Germinal center (tissue), 1 donor: ENCODE measurements around the gene TNFSF9.
"Not testable (repeated sequence)": the region's sequence is repeated elsewhere in the genome, so short reads cannot be mapped to it uniquely, and the experiment has no call there.

Experiments
- DNase-seq: peaks from one replicate; pipeline ENCODE4 v3.0.0; 2012; ENCODE audit warnings: mixed read lengths, low spot score

The TNFSF9 gene

DNA sequence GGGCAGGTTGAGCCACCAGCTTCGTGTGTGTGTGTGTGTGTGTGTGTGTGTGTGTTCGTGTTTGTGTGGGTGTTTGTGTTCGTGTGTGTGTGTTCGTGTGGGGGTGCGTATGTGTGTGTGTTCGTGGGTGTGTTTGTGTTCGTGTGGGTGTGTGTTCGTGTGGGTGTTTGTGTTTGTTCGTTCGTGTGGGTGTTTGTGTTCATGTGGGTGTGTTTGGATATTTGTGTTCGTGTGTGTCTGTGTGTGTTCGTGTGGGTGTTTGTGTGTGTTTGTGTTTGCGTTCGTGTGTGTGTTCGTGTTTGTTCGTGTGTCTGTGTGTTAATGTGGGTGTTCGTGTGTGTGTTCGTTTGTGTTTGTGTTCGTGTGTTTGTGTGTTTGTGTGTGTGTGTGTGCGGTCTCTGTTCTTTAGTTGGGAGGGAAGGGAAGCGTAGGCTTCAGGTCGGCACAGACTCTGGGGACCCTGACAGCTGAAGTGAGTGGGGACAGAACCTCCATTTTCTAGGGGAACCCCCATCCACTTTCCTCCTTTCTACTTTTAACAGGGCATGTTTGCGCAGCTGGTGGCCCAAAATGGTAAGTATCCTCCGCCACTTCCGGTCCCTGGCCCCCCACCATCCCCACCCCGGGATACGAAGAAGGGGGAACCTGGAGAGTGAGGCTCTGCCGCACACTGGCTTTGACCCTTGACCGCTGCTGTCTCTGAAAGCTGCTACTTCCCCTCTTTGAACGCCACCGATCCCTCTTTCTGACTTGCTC, 1.6 kb downstream of the TNFSF9 start:
- peak; percentile 53 for DNase-seq

DNA sequence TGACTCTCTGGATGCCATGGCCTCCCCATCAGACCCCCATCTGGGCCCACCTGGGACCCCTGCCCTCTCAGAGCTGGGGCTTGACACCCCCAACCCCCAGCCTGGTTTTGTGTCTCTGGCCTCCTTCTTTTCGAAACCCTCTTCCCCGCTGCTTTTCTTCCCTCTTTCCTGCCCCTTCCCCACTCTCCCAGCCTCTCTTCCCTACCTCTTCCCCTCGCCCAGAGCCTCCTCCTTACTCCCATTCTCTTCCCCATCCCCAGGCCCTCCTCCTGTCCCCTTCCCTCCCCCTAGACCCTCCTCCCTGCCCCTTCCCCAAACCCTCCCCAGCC, 2.1 kb downstream of the TNFSF9 start:
- no peak for DNase-seq

DNA sequence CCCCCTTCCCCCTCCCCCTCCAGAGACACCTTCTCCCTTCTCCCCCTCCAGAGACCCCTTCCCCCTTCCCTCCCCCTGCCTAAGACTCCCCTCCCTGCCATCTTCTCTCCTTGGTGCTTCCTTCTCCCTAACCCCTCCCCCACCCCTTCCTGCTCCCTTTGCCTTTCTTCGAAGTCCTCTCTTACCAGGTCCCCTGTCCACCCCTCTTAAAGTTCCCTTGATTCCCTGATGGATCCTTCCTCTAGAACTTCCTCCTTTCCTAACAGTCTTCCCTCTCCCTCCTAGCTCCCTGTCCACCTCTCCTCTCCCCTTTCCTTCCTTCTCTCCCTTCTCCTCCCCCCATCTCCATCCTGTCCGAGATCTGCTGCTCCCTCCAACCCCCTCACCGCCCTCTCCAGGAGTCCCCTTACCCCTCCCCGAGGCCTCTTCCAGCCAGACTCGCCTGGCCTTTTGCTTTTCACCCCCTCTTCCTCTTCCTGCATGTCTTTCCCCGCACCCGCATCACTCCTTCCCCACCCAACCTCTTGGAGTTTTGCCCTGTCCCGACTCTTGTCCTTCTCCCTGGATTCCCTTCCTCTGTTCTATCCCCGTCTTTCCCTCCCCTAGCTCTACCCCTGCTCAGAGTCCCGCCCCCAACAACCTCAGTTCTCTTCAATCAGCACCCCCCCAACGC, 3.1 kb downstream of the TNFSF9 start:
- no peak for DNase-seq

DNA sequence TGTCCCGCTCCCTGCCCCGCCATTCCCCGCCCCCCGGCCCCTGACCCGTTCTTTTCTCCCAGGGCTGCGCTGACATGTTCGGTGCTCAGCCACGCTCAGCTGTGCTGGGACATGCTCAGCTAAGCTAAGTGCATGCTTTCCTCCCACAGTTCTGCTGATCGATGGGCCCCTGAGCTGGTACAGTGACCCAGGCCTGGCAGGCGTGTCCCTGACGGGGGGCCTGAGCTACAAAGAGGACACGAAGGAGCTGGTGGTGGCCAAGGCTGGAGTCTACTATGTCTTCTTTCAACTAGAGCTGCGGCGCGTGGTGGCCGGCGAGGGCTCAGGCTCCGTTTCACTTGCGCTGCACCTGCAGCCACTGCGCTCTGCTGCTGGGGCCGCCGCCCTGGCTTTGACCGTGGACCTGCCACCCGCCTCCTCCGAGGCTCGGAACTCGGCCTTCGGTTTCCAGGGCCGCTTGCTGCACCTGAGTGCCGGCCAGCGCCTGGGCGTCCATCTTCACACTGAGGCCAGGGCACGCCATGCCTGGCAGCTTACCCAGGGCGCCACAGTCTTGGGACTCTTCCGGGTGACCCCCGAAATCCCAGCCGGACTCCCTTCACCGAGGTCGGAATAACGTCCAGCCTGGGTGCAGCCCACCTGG, 3.7 kb downstream of the TNFSF9 start:
- DNase-seq: no peak

DNA sequence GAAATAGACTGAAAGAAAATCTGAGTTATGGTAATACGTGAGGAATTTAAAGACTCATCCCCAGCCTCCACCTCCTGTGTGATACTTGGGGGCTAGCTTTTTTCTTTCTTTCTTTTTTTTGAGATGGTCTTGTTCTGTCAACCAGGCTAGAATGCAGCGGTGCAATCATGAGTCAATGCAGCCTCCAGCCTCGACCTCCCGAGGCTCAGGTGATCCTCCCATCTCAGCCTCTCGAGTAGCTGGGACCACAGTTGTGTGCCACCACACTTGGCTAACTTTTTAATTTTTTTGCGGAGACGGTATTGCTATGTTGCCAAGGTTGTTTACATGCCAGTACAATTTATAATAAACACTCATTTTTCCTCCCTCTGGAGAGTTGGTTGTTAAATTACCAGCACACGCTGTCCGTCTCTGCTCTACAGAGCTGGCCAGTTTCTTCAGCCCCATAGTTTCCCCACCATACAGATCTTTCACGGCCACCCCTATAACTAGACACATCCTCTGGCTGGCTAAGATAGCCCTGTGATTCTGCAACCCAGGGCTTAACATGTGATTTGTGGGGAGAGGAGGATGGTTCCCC, 4.8 kb downstream of the TNFSF9 start:
- no peak for DNase-seq

DNA sequence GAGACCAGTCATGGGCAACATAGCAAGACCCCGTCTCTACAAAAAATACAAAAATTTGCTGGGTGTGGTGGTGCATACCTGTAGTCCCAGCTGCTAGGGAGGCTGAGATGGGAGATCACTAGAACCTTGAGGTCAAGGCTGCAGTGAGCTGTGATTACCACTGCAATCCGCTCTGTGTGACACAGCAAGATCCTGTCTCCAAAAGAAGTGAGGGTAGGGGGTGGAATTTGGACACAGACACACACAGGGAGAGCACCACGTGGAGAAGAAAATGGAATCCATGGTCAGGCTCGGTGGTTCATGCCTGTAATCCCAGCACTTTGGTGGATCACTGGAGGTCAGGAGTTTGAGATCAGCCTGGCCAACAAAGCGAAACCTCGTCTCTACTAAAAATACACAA, 8.7 kb downstream of the TNFSF9 start:
- DNase-seq: no peak

DNA sequence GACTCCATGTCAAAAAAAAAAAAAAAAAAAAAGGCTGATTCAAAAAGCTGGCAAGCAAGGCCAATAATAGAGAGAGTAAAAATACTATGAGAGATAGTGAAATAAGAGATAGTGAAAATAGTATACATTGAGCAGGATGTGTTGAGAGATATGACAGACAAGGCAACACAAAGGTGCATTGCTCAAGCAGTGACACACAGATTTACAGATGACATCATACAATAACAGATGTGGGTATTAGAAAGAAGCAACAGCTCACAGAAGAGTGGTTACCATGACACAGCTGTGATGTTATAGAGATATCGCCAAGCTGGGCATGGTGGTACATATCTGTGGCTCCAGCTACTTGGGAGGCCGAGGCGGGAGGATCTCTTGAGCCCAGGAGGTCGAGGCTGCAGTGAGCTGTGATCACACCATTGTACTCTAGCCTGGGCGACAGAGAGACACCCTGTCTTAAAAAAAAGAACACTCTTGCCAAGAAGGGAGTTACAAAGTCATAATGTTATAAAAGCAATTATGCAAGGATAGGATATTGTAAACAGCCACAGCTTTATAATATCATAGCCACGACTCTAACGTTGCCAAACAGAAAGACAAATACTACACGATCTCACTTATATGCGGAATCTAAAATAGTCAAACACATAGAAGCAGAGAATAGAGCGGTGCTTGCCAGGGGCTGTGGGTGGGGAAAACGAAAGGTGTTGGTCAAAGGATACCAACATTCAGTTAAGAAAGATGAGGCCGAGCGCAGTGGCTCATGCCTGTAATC, 10.3 kb downstream of the TNFSF9 start:
- no peak for DNase-seq

DNA sequence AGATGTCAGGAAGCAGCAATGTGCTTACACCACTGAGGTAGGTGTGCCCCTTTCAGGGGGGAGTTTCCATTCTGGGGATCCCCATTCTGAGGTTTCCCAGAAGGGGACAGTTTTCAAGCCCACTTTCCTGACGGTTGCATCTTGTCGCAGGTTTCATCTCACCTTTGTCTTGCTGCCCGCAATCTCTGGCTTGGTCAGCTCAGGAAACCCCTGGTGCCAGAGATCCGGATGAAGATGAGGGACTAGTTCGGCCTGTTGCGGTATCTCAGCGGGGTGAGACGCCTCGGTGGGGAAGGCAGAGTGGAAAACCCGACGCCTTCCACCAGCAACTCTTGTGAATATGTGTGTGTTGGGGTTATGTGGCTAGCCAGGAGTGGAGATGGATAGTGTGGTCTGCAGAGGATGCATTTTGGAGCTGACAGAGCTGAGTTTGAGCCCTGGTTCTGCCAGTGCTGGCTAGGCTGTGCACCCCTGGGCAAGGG, 13.1 kb downstream of the TNFSF9 start:
- no peak for DNase-seq

DNA sequence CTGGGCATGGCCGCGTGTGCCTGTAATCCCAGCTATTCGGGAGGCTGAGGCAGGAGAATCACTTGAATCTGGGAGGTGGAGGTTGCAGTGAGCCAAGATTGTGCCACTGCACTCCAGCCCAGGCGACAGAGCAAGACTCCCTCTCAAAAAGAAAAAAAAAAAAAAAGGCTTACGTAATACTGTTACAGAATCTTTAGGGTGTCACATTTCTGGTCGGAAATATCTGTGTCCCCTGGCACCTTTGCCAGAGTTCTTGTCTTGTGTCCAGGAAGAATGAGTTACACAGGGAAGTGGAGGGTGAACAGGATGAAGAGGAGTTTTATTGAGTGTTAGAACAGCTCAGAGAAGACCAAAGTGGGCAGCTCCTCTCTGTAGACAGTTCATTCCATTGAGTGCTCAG, 19.9 kb downstream of the TNFSF9 start:
- DNase-seq: not testable (repeated sequence)

DNA sequence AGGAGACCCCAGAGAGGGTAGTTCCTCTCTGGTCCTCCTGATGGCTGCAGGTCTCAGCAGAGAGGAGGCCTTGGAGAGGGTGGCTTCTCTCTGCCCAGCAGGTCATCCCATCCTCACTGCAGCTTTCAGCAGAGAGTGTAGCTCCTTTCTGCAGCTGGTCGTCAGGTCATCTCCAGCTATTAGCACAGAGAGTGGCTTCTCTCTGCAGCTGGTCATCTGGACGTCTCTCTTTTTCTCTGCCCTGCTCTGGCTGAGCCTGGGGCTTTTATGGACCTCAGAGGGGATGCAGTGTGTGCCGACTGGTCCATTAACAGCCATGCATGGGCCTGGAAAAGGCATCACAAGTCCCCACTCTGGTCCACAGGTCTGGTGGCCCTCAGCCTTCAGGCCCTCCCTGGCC, 20.3 kb downstream of the TNFSF9 start:
- no peak for DNase-seq

DNA sequence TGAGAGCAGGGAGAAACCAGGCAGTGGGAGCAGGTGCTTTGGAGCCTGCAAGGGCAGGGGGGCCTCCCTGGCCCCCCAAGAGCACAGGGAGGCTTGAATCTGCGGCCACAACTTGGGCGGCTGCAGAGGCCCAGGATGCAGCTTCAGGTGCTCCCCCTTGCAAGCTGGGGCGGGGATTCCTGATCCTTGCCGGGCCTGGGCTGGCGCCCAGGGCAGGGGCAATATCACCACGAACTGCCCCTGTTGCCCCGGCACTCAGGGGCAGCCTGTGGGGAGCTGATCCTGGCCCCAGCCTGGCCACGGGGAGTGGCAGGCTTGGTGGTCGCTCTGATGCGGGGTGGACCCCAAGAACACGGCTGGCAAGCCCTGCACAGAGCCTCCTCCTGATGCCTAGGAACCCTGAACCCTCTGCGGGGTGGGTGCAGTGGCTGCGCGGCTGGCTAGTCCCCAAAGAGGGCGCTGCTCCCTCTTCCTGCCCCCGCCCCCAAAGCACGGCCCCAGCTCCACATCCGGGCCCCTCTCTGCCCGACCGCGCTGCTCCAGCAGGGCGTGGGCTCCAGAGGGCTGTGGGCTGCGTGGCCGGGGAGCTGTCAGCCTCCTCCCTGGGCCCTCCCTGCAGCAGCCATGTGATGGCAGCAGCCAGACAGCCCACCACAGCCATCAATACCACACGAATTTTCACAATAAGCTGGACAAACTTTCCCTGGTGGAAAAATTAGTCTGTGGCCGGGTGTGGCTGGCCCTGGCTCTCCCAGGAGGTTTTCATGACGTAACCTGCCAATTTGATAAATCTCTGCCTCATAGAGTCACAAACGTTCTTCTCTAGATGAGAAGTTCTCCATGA, 21.0 kb downstream of the TNFSF9 start:
- DNase-seq: peak; percentile 79

DNA sequence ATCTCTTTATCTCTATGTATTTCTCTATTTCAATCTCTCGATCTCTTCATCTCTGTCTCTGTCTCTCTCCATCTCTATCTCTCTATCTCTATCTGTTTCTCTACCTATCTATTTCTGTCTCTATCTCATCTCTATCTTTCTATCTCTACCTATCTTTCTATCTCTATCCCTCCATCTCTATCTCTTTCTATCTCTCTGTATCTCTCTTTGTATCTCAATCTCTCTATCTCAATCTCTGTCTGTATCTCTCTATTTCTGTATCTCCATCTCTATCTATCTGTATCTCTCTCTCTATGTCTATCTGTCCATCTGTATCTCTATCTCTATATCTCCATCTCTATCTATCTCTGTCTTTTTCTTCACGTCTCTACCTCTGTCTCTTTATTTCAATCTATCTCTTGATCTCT, 25.2 kb downstream of the TNFSF9 start:
- no peak for DNase-seq

DNA sequence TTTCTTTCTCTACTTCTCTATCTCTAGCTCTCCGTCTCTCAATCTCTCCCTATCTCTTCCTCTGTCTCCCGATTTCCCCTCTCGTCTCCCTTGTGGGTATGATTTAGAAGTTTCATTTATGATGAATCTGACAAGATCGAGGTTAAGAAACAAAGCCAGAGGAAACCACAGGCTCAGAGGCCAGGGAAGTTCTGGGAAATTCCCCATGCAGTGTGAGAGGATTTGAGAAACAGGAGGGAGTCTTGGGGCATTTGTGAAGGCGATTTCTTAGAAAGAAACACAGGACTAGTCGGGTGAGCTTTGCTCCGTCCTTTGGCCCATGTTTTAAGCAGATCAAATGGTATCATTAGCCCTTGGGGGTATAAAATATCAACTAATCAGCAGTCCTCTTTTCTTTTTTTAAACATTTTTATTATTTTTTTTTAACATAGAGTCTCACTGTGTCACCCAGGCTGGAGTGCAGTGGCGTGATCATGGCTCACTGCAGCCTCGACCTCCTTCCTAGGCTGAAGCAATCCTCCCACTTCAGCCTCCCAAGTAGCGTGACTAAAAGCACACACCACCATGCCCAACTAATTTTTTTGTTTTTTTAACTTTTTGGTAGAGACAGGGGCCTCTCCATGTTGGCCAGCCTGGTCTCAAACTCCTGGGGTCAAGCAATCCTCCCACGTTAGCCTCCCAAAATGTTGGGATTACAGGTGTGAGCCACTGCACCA, 25.8 kb downstream of the TNFSF9 start:
- DNase-seq: no peak

DNA sequence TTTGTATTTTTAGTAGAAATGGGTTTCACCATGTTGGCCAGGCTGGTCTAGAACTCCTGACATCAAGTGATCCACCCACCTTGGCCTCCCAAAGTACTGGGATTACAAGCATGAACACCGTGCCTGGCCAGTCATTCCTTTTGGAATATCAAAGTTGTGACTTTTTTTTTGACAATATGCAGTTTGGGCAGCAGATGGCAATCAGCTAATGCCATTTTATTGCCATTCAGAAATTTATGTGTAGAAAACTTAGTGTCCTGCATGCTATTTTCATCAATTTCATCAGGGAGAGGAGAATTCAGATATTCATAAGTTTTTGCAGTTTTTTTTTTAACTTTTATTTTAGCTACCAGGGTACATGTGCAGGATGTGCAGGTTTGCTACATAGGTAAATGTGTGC, 31.6 kb downstream of the TNFSF9 start:
- not testable (repeated sequence) for DNase-seq

DNA sequence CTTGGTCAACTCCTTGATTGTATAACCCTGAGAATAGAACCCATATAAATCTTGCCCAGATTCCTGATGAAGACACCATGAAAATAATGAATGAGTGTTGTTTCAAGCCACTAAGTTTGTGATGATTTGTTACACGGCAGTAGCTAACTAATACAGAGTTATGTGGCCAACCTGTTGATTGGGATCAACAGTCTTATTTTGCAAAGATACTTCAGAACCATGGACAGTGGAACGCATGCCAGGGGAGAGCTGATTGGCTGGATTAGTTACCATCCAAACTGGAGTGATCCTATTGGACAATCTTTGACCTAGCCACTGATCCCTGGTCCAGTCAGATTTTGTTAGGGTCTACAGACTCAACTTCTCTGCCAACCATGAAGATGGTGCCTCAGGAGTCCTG, 33.6 kb downstream of the TNFSF9 start:
- DNase-seq: no peak

DNA sequence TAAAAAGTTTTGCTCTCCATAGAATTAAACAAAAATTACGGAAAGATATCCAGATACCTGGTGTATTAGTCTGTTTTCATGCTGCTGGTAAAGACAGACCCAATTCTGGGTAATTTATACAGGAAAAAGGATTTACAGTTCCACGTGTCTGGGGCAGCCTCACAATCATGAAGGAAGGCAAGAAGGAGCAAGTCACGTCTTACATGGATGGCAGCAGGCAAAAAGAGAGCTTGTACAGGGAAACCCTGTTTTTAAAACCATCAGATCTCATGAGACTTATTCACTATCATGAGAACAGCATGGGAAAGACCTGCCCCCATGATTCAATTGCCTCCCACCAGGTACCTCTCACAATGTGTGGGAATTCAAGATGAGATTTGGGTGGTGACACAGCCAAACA, 35.9 kb downstream of the TNFSF9 start:
- DNase-seq: not testable (repeated sequence)

DNA sequence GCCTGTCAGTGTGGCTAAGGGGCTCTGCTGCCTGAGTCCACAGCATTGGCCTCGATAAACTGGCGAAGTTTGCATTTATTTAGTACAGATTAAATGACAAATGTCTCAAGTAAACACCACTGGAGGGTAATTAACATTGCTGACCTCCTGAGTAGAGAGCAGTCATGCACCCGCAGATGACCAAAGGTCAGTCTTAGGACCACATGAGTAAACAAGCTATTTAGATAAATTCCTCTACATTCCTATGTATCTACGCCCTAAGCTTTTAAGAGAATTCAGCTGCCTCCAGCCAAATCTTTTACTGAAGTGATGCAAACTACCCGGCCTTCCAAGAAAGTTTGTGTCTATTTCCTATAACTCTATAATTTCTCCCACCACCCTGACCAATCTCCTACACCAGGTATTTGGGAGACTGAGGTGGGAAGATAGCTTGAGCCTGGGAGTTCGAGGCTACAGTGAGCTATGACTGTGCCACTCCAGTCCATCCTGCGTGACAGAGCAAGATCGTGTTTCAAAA, 37.2 kb downstream of the TNFSF9 start:
- no peak for DNase-seq

DNA sequence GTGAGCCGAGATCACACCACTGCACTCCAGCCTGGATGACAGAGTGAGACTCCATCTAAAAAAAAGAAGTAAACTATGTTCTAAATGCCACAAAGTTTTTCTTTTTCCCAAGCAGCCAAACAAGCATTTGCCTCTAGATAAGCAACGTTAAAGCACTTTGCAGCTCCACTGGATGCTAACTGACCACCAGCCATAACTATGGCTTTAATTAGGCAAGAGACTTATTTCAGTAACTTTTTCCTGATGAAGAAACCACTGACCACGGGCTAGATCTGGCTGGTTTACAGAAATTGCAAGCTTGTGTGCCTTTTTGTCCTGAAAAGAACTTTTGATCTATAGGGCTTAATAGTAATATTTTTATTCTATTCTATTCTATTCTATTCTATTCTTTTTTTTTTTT, 38.0 kb downstream of the TNFSF9 start:
- no peak for DNase-seq

DNA sequence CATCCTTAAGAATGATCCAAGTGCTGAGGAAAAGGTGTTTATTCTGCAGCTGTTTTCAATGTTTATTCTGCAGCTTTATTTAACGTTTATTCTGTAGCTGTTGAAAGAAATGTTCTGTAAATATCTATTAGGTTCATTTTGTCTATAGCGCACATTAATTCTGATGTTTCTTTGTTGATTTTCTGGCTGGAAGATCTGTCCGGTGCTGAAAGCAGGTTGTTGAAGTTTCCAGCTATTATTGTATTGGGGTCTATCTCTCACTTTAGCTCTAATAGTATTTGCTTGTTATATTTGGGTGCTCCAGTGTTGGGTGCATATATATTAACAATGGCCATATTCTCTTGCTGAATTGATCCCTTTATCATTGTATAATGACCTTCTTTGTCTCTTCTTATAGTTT, 39.9 kb downstream of the TNFSF9 start:
- no peak for DNase-seq

DNA sequence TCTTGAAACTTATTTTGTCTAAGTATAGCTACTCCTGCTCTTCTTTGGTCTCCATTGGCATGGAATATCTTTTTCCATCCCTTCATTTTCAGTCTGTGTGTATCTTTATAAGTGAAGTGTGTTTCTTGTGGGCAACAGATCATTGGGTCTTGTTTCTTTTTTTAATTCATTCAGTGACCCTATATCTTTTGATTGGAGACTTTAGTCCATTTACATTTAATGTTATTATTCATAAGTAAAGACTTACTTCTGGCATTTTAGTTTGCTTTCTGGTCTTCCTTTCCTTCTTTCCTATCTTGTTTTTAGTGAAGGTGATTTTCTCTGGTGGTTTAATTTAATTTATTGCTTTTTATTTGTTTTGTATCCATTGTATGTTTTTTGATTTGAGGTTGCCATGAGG, 40.3 kb downstream of the TNFSF9 start:
- no peak for DNase-seq
